Prostate gland (tissue), 1 donor: ENCODE measurements around the gene VAV3.

ENCODE experiments used
- POLR2A ChIP-seq: fragments of 450-650 bp; IDR thresholded peaks from one replicate; pipeline ENCODE4 v1.6.1; 2016; ENCODE audit warnings: antibody characterized with exemption, mild to moderate bottlenecking
- POLR2AphosphoS5 ChIP-seq: sonication (generic); formaldehyde crosslinking; IDR thresholded peaks from one replicate; pipeline ENCODE4 v1.6.1; 2017; ENCODE audit warnings: antibody characterized with exemption

DNA sequence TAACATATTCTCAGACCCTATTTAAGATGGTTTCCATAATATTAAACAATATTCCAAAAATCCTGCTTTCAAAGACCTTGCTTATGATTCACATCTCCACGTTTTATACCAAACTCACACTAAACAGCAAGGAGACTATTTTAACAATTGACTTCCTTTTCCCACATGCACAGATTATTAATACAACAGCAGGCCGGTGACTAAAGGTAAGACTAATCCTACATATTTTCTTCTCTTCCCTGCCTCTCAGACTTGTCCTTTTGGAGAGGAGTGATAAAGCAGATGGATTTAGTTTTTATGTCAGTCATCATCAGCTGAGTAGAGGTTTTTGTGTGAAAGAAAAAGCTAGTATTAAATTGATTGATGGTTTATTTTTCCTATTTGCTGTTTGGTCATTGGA, 423.6 kb downstream of the VAV3 start:
- TF ChIP-seq POLR2A (no peak), POLR2AphosphoS5 (no peak)
